Fibroblast of villous mesenchyme (primary cell): Measurements from ENCODE around the gene CEP170. TPM values are rescaled to one million over a fixed set of nuclear protein-coding genes. Genes with fewer than 3 reads are reported as not detected.

ENCODE experiments used
- small RNA-seq: library from RNA; depleted of rRNA; stranded (forward); fragments of <200 nt; gene quantifications from one replicate; pipeline ENCODE3, GENCODE V24; 2012
- total RNA-seq: library from RNA; depleted of rRNA; stranded (reverse); fragments of >200 nt; gene quantifications from 2 replicates; pipeline ENCODE4 v1.2.3, GENCODE V29; 2012

Gene CEP170
- total RNA-seq, 1 donor, result 114 TPM

Small RNA genes within 50 kb of the gene (small RNA-seq; reads per million reads assigned to genes)
- gene RNU6-747P, result not detected

Other genes with a start within 250 kb of the CEP170 start
- gene SDCCAG8, start 760 bp upstream of the CEP170 start, total RNA-seq, result 33.5 and 41.0 TPM in 2 replicates